Measurements from ENCODE around the gene TPCN2. TPM values are rescaled to one million over a fixed set of nuclear protein-coding genes. Genes with fewer than 3 reads are reported as not detected.
"Not testable (repeated sequence)": the region's sequence is repeated elsewhere in the genome, so short reads cannot be mapped to it uniquely, and the experiment has no call there.

Gene TPCN2
- total and polyA plus RNA-seq, 9 donors = 6.4 to 9.9 (median 7.6) TPM

GRCh38 chr11:69075421-69076128 lies 26.8 kb downstream of the TPCN2 start:
- no peak for DNase-seq
- WGBS (ENCODE audit: insufficient coverage) = 64% methylated on average over 14 of the region's 18 CpGs
- no peaks in the 10 kb centered on the region for H3K27me3 ChIP-seq (ENCODE audit: control insufficient read depth, insufficient read depth, low read length)
- H3K27ac ChIP-seq (ENCODE audit: low read length) = no peak overlapping the region
- H3K9me3 ChIP-seq (replicated peaks; ENCODE audit: control insufficient read depth, low read depth, low read length) = no peaks in the 10 kb centered on the region
- H3K4me1 ChIP-seq (ENCODE audit: control insufficient read depth, insufficient read depth, low read length) = no peaks in the 10 kb centered on the region
- no peak overlapping the region for H3K4me3 ChIP-seq (ENCODE audit: low read length)
- peaks cover 52% of the 10 kb centered on the region for H3K36me3 ChIP-seq (ENCODE audit: control insufficient read depth, insufficient read depth, low read length)

- Histone ChIP-seq H3K4me1 (ENCODE audit: control insufficient read depth, insufficient read depth, low read length) (no peaks in the 10 kb centered on the region), H3K27me3 (ENCODE audit: control insufficient read depth, insufficient read depth, low read length) (no peaks in the 10 kb centered on the region), H3K9me3 (replicated peaks; ENCODE audit: control insufficient read depth, low read depth, low read length) (no peaks in the 10 kb centered on the region), H3K36me3 (ENCODE audit: control insufficient read depth, insufficient read depth, low read length) (peaks cover 53% of the 10 kb centered on the region), H3K4me3 (ENCODE audit: low read length) (no peak overlapping the region), H3K27ac (ENCODE audit: low read length) (no peak overlapping the region)
- WGBS (ENCODE audit: insufficient coverage) = 68% methylated on average over 12 of the region's 20 CpGs
- DNase-seq = no peak
Observed at GRCh38 chr11:69076129-69076791, 27.5 kb downstream of the TPCN2 start.

GRCh38 chr11:69076977-69077376 lies 28.2 kb downstream of the TPCN2 start:
- H3K4me1 ChIP-seq (ENCODE audit: control insufficient read depth, insufficient read depth, low read length); H3K4me3 ChIP-seq (ENCODE audit: low read length); H3K27me3 ChIP-seq (ENCODE audit: control insufficient read depth, insufficient read depth, low read length); H3K27ac ChIP-seq (ENCODE audit: low read length); H3K9me3 ChIP-seq (replicated peaks; ENCODE audit: control insufficient read depth, low read depth, low read length); DNase-seq: not testable (repeated sequence)
- H3K36me3 ChIP-seq (ENCODE audit: control insufficient read depth, insufficient read depth, low read length) = peaks cover 52% of the 10 kb centered on the region
- 81% methylated on average over 3 of the region's 6 CpGs for WGBS (ENCODE audit: insufficient coverage)

- no peak for DNase-seq
- Histone ChIP-seq H3K4me1 (ENCODE audit: control insufficient read depth, insufficient read depth, low read length) (no peaks in the 10 kb centered on the region), H3K36me3 (ENCODE audit: control insufficient read depth, insufficient read depth, low read length) (peaks cover 47% of the 10 kb centered on the region), H3K27me3 (ENCODE audit: control insufficient read depth, insufficient read depth, low read length) (no peaks in the 10 kb centered on the region), H3K9me3 (replicated peaks; ENCODE audit: control insufficient read depth, low read depth, low read length) (no peaks in the 10 kb centered on the region), H3K27ac (ENCODE audit: low read length) (no peak overlapping the region), H3K4me3 (ENCODE audit: low read length) (no peak overlapping the region)
- WGBS (ENCODE audit: insufficient coverage) = 95% methylated on average over 15 of the region's 15 CpGs
Observed at GRCh38 chr11:69078508-69078907, 29.8 kb downstream of the TPCN2 start.

- Histone ChIP-seq H3K36me3 (ENCODE audit: control insufficient read depth, insufficient read depth, low read length) (peaks cover 51% of the 10 kb centered on the region), H3K4me3 (ENCODE audit: low read length) (no peak overlapping the region)
- no peak for DNase-seq
Observed at GRCh38 chr11:69078930-69079605, 30.3 kb downstream of the TPCN2 start.

GRCh38 chr11:69079661-69080256 lies 31.0 kb downstream of the TPCN2 start:
- 90% methylated on average over 8 of the region's 17 CpGs for WGBS (ENCODE audit: insufficient coverage)
- no peaks in the 10 kb centered on the region for H3K9me3 ChIP-seq (replicated peaks; ENCODE audit: control insufficient read depth, low read depth, low read length)
- H3K4me3 ChIP-seq (ENCODE audit: low read length) = no peak overlapping the region
- H3K27me3 ChIP-seq (ENCODE audit: control insufficient read depth, insufficient read depth, low read length) = no peaks in the 10 kb centered on the region
- H3K27ac ChIP-seq (ENCODE audit: low read length) = no peak overlapping the region
- DNase-seq = no peak
- H3K36me3 ChIP-seq (ENCODE audit: control insufficient read depth, insufficient read depth, low read length) = peaks cover 51% of the 10 kb centered on the region
- H3K4me1 ChIP-seq (ENCODE audit: control insufficient read depth, insufficient read depth, low read length) = no peaks in the 10 kb centered on the region

More at GRCh38 chr11:69078930-69079605, 30.3 kb downstream of the TPCN2 start:
- Histone ChIP-seq H3K4me1 (ENCODE audit: control insufficient read depth, insufficient read depth, low read length) (no peaks in the 10 kb centered on the region), H3K9me3 (replicated peaks; ENCODE audit: control insufficient read depth, low read depth, low read length) (no peaks in the 10 kb centered on the region), H3K27ac (ENCODE audit: low read length) (no peak overlapping the region), H3K27me3 (ENCODE audit: control insufficient read depth, insufficient read depth, low read length) (no peaks in the 10 kb centered on the region)
- 85% methylated on average over 15 of the region's 20 CpGs for WGBS (ENCODE audit: insufficient coverage)

GRCh38 chr11:69080257-69080995 lies 31.7 kb downstream of the TPCN2 start:
- H3K4me1 ChIP-seq (ENCODE audit: control insufficient read depth, insufficient read depth, low read length) = no peaks in the 10 kb centered on the region
- H3K9me3 ChIP-seq (replicated peaks; ENCODE audit: control insufficient read depth, low read depth, low read length) = no peaks in the 10 kb centered on the region
- H3K36me3 ChIP-seq (ENCODE audit: control insufficient read depth, insufficient read depth, low read length) = peaks cover 54% of the 10 kb centered on the region
- DNase-seq = no peak
- H3K27ac ChIP-seq (ENCODE audit: low read length) = no peak overlapping the region
- 85% methylated on average over 14 of the region's 17 CpGs for WGBS (ENCODE audit: insufficient coverage)
- no peak overlapping the region for H3K4me3 ChIP-seq (ENCODE audit: low read length)
- no peaks in the 10 kb centered on the region for H3K27me3 ChIP-seq (ENCODE audit: control insufficient read depth, insufficient read depth, low read length)

- H3K9me3 ChIP-seq (replicated peaks; ENCODE audit: control insufficient read depth, low read depth, low read length) = no peaks in the 10 kb centered on the region
- H3K4me1 ChIP-seq (ENCODE audit: control insufficient read depth, insufficient read depth, low read length) = no peaks in the 10 kb centered on the region
- peaks cover 56% of the 10 kb centered on the region for H3K36me3 ChIP-seq (ENCODE audit: control insufficient read depth, insufficient read depth, low read length)
- 87% methylated on average over 20 of the region's 23 CpGs for WGBS (ENCODE audit: insufficient coverage)
- no peak for DNase-seq
- no peak overlapping the region for H3K27ac ChIP-seq (ENCODE audit: low read length)
- H3K4me3 ChIP-seq (ENCODE audit: low read length) = no peak overlapping the region
- no peaks in the 10 kb centered on the region for H3K27me3 ChIP-seq (ENCODE audit: control insufficient read depth, insufficient read depth, low read length)
Observed at GRCh38 chr11:69081180-69081579, 32.4 kb downstream of the TPCN2 start.

GRCh38 chr11:69083531-69084247 lies 35.0 kb downstream of the TPCN2 start:
- H3K27me3 ChIP-seq (ENCODE audit: control insufficient read depth, insufficient read depth, low read length) = no peaks in the 10 kb centered on the region
- H3K4me1 ChIP-seq (ENCODE audit: control insufficient read depth, insufficient read depth, low read length) = peaks cover 14% of the 10 kb centered on the region
- no peaks in the 10 kb centered on the region for H3K9me3 ChIP-seq (replicated peaks; ENCODE audit: control insufficient read depth, low read depth, low read length)
- H3K4me3 ChIP-seq (ENCODE audit: low read length) = no peak overlapping the region
- H3K36me3 ChIP-seq (ENCODE audit: control insufficient read depth, insufficient read depth, low read length) = peaks cover 63% of the 10 kb centered on the region
- H3K27ac ChIP-seq (ENCODE audit: low read length) = no peak overlapping the region
- WGBS (ENCODE audit: insufficient coverage) = 86% methylated on average over 18 of the region's 28 CpGs
- no peak for DNase-seq

Data from muscle of leg (tissue), 11 donors.